ENCODE data around the gene PSD2. TPM values are rescaled to one million over a fixed set of nuclear protein-coding genes. Genes with fewer than 3 reads are reported as not detected.

PSD2 gene
- total and polyA plus RNA-seq, 2 experiments from 2014 or later, result 0.08 to 0.10 TPM

GRCh38 chr5:139812836-139813805 lies 17.5 kb downstream of the PSD2 start:
- no peaks in the 10 kb centered on the region; the same call in 2 of the 3 replicates for H3K9me3 Mint-ChIP-seq
- H3K4me1 ChIP-seq (ENCODE audit: insufficient read depth), result no peaks in the 10 kb centered on the region
- H3K9me2 ChIP-seq (ENCODE audit: insufficient read depth), result no peaks in the 10 kb centered on the region
- H3K4me1 Mint-ChIP-seq, result no peaks in the 10 kb centered on the region; the same call in 2 of the 3 replicates
- H3K36me3 Mint-ChIP-seq (ENCODE audit: low read depth), result no peaks in the 10 kb centered on the region
- H3K36me3 ChIP-seq (ENCODE audit: insufficient read depth), result no peaks in the 10 kb centered on the region
- no peak for DNase-seq (ENCODE audit: low spot score)
- no peak overlapping the region for H3K27ac Mint-ChIP-seq
- no peaks in the 10 kb centered on the region for H3K79me2 ChIP-seq (replicated peaks; ENCODE audit: insufficient read depth)
- TF ChIP-seq REST (IDR thresholded peaks at IDR 0.05; ENCODE audit: unreplicated experiment) (no peak), EZH2phosphoT487 (IDR thresholded peaks at IDR 0.05; ENCODE audit: unreplicated experiment) (no peak), ZNF331 (CRISPR knock-in tag; IDR thresholded peaks at IDR 0.05; ENCODE audit: low read depth) (no peak), CTCF (conservative IDR thresholded peaks at IDR 0.05; ENCODE audit: low read depth in 2 of 2) (no peak), ETS1 (IDR thresholded peaks at IDR 0.05) (no peak), CREB1 (CRISPR knock-in tag; IDR thresholded peaks at IDR 0.05; ENCODE audit: low read depth) (no peak), NANOG (IDR thresholded peaks at IDR 0.05; ENCODE audit: borderline replicate concordance) (no peak), ZNF114 (CRISPR knock-in tag; IDR thresholded peaks at IDR 0.05) (no peak), STAT1 (IDR thresholded peaks at IDR 0.05; ENCODE audit: unreplicated experiment) (no peak), JUNB (IDR thresholded peaks at IDR 0.05; ENCODE audit: unreplicated experiment) (no peak), POLR2AphosphoS5 (IDR thresholded peaks at IDR 0.05; ENCODE audit: low read depth) (no peak), EZH2 (IDR thresholded peaks at IDR 0.05; ENCODE audit: low read depth, unreplicated experiment) (no peak)
- TF ChIP-seq, protein P1, sequence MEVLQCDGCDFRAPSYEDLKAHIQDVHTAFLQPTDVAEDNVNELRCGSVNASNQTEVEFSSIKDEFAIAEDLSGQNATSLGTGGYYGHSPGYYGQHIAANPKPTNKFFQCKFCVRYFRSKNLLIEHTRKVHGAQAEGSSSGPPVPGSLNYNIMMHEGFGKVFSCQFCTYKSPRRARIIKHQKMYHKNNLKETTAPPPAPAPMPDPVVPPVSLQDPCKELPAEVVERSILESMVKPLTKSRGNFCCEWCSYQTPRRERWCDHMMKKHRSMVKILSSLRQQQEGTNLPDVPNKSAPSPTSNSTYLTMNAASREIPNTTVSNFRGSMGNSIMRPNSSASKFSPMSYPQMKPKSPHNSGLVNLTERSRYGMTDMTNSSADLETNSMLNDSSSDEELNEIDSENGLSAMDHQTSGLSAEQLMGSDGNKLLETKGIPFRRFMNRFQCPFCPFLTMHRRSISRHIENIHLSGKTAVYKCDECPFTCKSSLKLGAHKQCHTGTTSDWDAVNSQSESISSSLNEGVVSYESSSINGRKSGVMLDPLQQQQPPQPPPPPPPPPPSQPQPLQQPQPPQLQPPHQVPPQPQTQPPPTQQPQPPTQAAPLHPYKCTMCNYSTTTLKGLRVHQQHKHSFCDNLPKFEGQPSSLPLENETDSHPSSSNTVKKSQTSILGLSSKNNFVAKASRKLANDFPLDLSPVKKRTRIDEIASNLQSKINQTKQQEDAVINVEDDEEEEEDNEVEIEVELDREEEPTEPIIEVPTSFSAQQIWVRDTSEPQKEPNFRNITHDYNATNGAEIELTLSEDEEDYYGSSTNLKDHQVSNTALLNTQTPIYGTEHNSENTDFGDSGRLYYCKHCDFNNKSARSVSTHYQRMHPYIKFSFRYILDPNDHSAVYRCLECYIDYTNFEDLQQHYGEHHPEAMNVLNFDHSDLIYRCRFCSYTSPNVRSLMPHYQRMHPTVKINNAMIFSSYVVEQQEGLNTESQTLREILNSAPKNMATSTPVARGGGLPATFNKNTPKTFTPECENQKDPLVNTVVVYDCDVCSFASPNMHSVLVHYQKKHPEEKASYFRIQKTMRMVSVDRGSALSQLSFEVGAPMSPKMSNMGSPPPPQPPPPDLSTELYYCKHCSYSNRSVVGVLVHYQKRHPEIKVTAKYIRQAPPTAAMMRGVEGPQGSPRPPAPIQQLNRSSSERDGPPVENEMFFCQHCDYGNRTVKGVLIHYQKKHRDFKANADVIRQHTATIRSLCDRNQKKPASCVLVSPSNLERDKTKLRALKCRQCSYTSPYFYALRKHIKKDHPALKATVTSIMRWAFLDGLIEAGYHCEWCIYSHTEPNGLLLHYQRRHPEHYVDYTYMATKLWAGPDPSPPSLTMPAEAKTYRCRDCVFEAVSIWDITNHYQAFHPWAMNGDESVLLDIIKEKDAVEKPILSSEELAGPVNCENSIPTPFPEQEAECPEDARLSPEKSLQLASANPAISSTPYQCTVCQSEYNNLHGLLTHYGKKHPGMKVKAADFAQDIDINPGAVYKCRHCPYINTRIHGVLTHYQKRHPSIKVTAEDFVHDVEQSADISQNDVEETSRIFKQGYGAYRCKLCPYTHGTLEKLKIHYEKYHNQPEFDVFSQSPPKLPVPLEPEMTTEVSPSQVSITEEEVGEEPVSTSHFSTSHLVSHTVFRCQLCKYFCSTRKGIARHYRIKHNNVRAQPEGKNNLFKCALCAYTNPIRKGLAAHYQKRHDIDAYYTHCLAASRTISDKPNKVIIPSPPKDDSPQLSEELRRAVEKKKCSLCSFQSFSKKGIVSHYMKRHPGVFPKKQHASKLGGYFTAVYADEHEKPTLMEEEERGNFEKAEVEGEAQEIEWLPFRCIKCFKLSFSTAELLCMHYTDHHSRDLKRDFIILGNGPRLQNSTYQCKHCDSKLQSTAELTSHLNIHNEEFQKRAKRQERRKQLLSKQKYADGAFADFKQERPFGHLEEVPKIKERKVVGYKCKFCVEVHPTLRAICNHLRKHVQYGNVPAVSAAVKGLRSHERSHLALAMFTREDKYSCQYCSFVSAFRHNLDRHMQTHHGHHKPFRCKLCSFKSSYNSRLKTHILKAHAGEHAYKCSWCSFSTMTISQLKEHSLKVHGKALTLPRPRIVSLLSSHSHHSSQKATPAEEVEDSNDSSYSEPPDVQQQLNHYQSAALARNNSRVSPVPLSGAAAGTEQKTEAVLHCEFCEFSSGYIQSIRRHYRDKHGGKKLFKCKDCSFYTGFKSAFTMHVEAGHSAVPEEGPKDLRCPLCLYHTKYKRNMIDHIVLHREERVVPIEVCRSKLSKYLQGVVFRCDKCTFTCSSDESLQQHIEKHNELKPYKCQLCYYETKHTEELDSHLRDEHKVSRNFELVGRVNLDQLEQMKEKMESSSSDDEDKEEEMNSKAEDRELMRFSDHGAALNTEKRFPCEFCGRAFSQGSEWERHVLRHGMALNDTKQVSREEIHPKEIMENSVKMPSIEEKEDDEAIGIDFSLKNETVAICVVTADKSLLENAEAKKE (CRISPR knock-in tag; IDR thresholded peaks at IDR 0.05), result no peak
- no peaks in the 10 kb centered on the region for H4K20me1 ChIP-seq (replicated peaks; ENCODE audit: insufficient read depth)
- no peak overlapping the region for H3K27ac ChIP-seq (ENCODE audit: low read depth)
- H3K27me3 ChIP-seq (ENCODE audit: insufficient read depth), result no peaks in the 10 kb centered on the region
- H3K4me3 Mint-ChIP-seq, result no peak overlapping the region
- peaks cover 27% of the 10 kb centered on the region for H3K27me3 Mint-ChIP-seq (ENCODE audit: insufficient read depth, low read depth, poor library complexity)
- ATAC-seq, result no peak
- no peaks in the 10 kb centered on the region for H3F3A ChIP-seq (replicated peaks; ENCODE audit: low read depth)
- H3K4me3 ChIP-seq, result no peak overlapping the region
- H2AFZ ChIP-seq, result no peak overlapping the region
- no peak overlapping the region for H3K4me2 ChIP-seq
